Measurements from ENCODE around the gene VPS13A.

DNA sequence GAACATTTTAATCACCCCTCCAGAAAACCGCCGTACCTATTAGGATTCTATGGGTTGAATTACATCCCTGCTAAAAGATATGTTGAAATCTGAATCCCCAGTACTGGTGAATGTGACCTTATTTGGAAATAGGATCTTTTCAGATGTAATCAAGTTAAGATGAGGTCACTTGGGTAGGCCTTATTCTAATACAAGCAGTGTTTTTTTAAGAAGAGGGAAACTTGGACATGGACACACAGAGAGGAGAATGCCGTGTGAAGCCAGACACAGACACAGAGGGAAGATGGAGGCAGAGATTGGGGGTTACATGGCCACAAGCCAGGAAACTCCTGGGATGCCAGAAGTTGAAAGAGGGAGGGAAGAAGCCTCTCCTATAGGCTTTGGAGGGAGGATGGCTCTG is 287.3 kb downstream of the VPS13A start:
- TF ChIP-seq, protein P1, sequence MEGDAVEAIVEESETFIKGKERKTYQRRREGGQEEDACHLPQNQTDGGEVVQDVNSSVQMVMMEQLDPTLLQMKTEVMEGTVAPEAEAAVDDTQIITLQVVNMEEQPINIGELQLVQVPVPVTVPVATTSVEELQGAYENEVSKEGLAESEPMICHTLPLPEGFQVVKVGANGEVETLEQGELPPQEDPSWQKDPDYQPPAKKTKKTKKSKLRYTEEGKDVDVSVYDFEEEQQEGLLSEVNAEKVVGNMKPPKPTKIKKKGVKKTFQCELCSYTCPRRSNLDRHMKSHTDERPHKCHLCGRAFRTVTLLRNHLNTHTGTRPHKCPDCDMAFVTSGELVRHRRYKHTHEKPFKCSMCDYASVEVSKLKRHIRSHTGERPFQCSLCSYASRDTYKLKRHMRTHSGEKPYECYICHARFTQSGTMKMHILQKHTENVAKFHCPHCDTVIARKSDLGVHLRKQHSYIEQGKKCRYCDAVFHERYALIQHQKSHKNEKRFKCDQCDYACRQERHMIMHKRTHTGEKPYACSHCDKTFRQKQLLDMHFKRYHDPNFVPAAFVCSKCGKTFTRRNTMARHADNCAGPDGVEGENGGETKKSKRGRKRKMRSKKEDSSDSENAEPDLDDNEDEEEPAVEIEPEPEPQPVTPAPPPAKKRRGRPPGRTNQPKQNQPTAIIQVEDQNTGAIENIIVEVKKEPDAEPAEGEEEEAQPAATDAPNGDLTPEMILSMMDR (IDR thresholded peaks at IDR 0.05 in 4 of 5, conservative IDR thresholded peaks at IDR 0.05 in 1 of 5), result no peak
- no peak for TF ChIP-seq POLR2A (IDR thresholded peaks at IDR 0.05)
